Mesothelial cell of epicardium (in vitro differentiated cells): ENCODE data around the gene GLIPR1. TPM values are rescaled to one million over a fixed set of nuclear protein-coding genes. Genes with fewer than 3 reads are reported as not detected.
"Not testable (repeated sequence)": the region's sequence is repeated elsewhere in the genome, so short reads cannot be mapped to it uniquely, and the experiment has no call there.

Source experiments
- DNase-seq, 2 experiments: peaks; one replicate each; pipeline ENCODE4 v3.0.0; 2021; ENCODE audit warnings: low spot score in 2 of 2; ENCODE audit not compliant: unreplicated experiment in 2 of 2
- H3K27ac Mint-ChIP-seq: 2 replicates; pipeline ENCODE4 v1.8.0; 2021; ENCODE audit warnings: mixed read lengths
- H3K27me3 Mint-ChIP-seq: 2 replicates; pipeline ENCODE4 v1.8.0; 2021; ENCODE audit warnings: low read depth, mixed read lengths
- H3K36me3 Mint-ChIP-seq: 2 replicates; pipeline ENCODE4 v1.8.0; 2021; ENCODE audit warnings: mixed read lengths
- H3K4me1 Mint-ChIP-seq: 2 replicates; pipeline ENCODE4 v1.8.0; 2021; ENCODE audit warnings: mixed read lengths
- H3K4me3 Mint-ChIP-seq: 2 replicates; pipeline ENCODE4 v1.8.0; 2021; ENCODE audit warnings: mild to moderate bottlenecking, moderate library complexity, mixed read lengths
- H3K9me3 Mint-ChIP-seq: 2 replicates; pipeline ENCODE4 v1.8.0; 2021; ENCODE audit warnings: mixed read lengths
- CTCF ChIP-seq: fragments of 200-600 bp; sonication (generic); IDR thresholded peaks from one replicate; pipeline ENCODE4 v1.5.0; 2021; ENCODE audit warnings: antibody characterized with exemption; ENCODE audit not compliant: unreplicated experiment
- total RNA-seq: library from RNA; stranded (reverse); gene quantifications from 3 replicates; pipeline ENCODE4 v1.2.1, GENCODE V29; 2021

The GLIPR1 gene
- total RNA-seq, 1 donor from 2014 or later = 30.5 TPM

GRCh38 chr12:75447691-75448393 is 32.7 kb upstream of the GLIPR1 start:
- H3K4me3 Mint-ChIP-seq = no peak overlapping the region
- no peak for DNase-seq
- H3K27ac Mint-ChIP-seq = no peak overlapping the region
- TF ChIP-seq CTCF = no peak
- H3K36me3 Mint-ChIP-seq = no peaks in the 10 kb centered on the region
- no peaks in the 10 kb centered on the region for H3K27me3 Mint-ChIP-seq
- H3K4me1 Mint-ChIP-seq = peaks cover 31% of the 10 kb centered on the region
- H3K9me3 Mint-ChIP-seq = peaks cover 8% of the 10 kb centered on the region

GRCh38 chr12:75452675-75453330 is 27.8 kb upstream of the GLIPR1 start:
- peaks cover 20% of the 10 kb centered on the region for H3K9me3 Mint-ChIP-seq
- peaks cover 26% of the 10 kb centered on the region for H3K4me1 Mint-ChIP-seq
- DNase-seq = no peak
- H3K27ac Mint-ChIP-seq = no peak overlapping the region
- H3K27me3 Mint-ChIP-seq = no peaks in the 10 kb centered on the region
- peaks cover 2% of the 10 kb centered on the region for H3K36me3 Mint-ChIP-seq
- H3K4me3 Mint-ChIP-seq = no peak overlapping the region
- no peak for TF ChIP-seq CTCF

- no peak for TF ChIP-seq CTCF
- peaks cover 7% of the 10 kb centered on the region for H3K36me3 Mint-ChIP-seq
- H3K9me3 Mint-ChIP-seq = peaks cover 37% of the 10 kb centered on the region
- no peak overlapping the region for H3K27ac Mint-ChIP-seq
- no peak for DNase-seq
- no peak overlapping the region for H3K4me3 Mint-ChIP-seq
- H3K4me1 Mint-ChIP-seq = peaks cover 15% of the 10 kb centered on the region
- no peaks in the 10 kb centered on the region for H3K27me3 Mint-ChIP-seq
These were observed 24.7 kb upstream of the GLIPR1 start for GRCh38 chr12:75455839-75456238.

DNA sequence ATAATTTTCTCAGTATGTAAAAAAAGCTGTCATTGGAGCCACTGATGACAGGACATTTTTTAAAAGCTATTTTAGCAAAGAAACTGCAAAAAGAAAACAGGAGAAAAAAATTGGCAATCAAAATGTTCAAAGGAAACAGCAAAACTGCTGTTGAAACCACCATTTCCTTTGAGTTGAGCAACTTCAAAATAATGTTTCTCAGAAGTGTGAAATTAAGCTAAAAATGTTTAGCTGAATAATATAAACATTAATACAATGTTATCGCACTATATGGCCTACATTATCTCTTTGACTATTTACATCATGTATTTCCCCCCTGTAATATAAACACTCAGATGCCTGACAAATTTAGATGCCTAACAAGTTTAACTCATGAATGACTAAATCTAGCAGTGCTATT is 23.4 kb upstream of the GLIPR1 start:
- no peak for TF ChIP-seq CTCF
- DNase-seq = no peak

GRCh38 chr12:75457866-75458265 is 22.7 kb upstream of the GLIPR1 start:
- H3K4me1 Mint-ChIP-seq, H3K4me3 Mint-ChIP-seq: not testable (repeated sequence)

More for the DNA sequence above, 23.4 kb upstream of the GLIPR1 start:
- H3K9me3 Mint-ChIP-seq = peaks cover 30% of the 10 kb centered on the region
- no peak overlapping the region for H3K27ac Mint-ChIP-seq
- H3K4me3 Mint-ChIP-seq = no peak overlapping the region
- H3K27me3 Mint-ChIP-seq = no peaks in the 10 kb centered on the region
- H3K36me3 Mint-ChIP-seq = peaks cover 7% of the 10 kb centered on the region
- peaks cover 5% of the 10 kb centered on the region for H3K4me1 Mint-ChIP-seq

GRCh38 chr12:75459755-75460154 is 20.8 kb upstream of the GLIPR1 start:
- no peak for DNase-seq
- Mint-ChIP-seq H3K9me3 (peaks cover 36% of the 10 kb centered on the region), H3K27me3 (no peaks in the 10 kb centered on the region), H3K36me3 (peaks cover 7% of the 10 kb centered on the region), H3K4me3 (no peak overlapping the region), H3K27ac (no peak overlapping the region), H3K4me1 (peaks cover 5% of the 10 kb centered on the region)
- TF ChIP-seq CTCF = no peak

More at GRCh38 chr12:75457866-75458265, 22.7 kb upstream of the GLIPR1 start:
- H3K9me3 Mint-ChIP-seq = peaks cover 36% of the 10 kb centered on the region
- DNase-seq, H3K27me3 Mint-ChIP-seq, H3K36me3 Mint-ChIP-seq, H3K27ac Mint-ChIP-seq: not testable (repeated sequence)
